Measurements from ENCODE around the gene FASLG. TPM values are rescaled to one million over a fixed set of nuclear protein-coding genes. Genes with fewer than 3 reads are reported as not detected.

Gene FASLG
- total and polyA plus RNA-seq, 10 of the 15 experiments (the other 5 are each of a cell fraction or from before 2014, with no cell fraction given) = 0.05 to 4.0 (median 0.09) TPM; not detected in 2

DNA sequence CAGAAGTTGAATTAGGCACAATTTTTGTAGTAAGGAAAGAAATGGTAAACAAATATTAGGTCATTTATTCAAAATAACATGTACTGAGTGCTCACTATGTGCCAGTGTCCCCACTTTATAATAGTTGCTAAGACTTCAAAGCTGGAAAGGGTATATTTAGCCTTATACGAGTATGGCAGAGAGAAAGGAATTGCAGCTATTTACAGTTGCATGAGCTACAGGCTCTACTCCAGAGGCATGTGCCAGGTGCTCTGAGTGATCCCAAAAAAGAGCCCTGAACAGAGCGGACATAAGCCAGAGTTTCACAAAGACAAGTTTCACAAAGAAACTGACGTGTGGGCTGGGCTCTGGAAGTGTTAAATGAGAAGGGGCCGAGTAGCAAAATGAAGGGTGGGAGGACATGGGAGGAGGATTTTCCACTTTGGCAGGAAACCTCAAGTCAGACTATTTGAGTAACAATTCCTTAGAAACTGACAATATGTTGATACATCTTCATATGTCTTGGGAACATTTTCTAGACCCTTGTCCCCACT lies 40.9 kb downstream of the FASLG start (continued):
- TF ChIP-seq RAD21 (IDR thresholded peaks at IDR 0.05; ENCODE audit: insufficient read depth, low read depth, low read length) (no peak), CREB1 (IDR thresholded peaks at IDR 0.05; ENCODE audit: low read depth) (no peak), JUND (IDR thresholded peaks at IDR 0.05; ENCODE audit: low read depth, low read length) (no peak), NFYA (IDR thresholded peaks at IDR 0.05; ENCODE audit: borderline replicate concordance, low read depth, low read length) (no peak), CEBPB (IDR thresholded peaks at IDR 0.05; ENCODE audit: borderline replicate concordance in 1 of 2, low read depth in 2 of 2, low read length in 2 of 2) (no peak)
- TF ChIP-seq, protein P1, sequence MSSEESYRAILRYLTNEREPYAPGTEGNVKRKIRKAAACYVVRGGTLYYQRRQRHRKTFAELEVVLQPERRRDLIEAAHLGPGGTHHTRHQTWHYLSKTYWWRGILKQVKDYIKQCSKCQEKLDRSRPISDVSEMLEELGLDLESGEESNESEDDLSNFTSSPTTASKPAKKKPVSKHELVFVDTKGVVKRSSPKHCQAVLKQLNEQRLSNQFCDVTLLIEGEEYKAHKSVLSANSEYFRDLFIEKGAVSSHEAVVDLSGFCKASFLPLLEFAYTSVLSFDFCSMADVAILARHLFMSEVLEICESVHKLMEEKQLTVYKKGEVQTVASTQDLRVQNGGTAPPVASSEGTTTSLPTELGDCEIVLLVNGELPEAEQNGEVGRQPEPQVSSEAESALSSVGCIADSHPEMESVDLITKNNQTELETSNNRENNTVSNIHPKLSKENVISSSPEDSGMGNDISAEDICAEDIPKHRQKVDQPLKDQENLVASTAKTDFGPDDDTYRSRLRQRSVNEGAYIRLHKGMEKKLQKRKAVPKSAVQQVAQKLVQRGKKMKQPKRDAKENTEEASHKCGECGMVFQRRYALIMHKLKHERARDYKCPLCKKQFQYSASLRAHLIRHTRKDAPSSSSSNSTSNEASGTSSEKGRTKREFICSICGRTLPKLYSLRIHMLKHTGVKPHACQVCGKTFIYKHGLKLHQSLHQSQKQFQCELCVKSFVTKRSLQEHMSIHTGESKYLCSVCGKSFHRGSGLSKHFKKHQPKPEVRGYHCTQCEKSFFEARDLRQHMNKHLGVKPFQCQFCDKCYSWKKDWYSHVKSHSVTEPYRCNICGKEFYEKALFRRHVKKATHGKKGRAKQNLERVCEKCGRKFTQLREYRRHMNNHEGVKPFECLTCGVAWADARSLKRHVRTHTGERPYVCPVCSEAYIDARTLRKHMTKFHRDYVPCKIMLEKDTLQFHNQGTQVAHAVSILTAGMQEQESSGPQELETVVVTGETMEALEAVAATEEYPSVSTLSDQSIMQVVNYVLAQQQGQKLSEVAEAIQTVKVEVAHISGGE (CRISPR knock-in tag; IDR thresholded peaks at IDR 0.05) = no peak
- TF ChIP-seq, protein P2, sequence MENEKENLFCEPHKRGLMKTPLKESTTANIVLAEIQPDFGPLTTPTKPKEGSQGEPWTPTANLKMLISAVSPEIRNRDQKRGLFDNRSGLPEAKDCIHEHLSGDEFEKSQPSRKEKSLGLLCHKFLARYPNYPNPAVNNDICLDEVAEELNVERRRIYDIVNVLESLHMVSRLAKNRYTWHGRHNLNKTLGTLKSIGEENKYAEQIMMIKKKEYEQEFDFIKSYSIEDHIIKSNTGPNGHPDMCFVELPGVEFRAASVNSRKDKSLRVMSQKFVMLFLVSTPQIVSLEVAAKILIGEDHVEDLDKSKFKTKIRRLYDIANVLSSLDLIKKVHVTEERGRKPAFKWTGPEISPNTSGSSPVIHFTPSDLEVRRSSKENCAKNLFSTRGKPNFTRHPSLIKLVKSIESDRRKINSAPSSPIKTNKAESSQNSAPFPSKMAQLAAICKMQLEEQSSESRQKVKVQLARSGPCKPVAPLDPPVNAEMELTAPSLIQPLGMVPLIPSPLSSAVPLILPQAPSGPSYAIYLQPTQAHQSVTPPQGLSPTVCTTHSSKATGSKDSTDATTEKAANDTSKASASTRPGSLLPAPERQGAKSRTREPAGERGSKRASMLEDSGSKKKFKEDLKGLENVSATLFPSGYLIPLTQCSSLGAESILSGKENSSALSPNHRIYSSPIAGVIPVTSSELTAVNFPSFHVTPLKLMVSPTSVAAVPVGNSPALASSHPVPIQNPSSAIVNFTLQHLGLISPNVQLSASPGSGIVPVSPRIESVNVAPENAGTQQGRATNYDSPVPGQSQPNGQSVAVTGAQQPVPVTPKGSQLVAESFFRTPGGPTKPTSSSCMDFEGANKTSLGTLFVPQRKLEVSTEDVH (IDR thresholded peaks at IDR 0.05; ENCODE audit: low read depth, partially characterized antibody) = no peak
- TF ChIP-seq, protein P3, sequence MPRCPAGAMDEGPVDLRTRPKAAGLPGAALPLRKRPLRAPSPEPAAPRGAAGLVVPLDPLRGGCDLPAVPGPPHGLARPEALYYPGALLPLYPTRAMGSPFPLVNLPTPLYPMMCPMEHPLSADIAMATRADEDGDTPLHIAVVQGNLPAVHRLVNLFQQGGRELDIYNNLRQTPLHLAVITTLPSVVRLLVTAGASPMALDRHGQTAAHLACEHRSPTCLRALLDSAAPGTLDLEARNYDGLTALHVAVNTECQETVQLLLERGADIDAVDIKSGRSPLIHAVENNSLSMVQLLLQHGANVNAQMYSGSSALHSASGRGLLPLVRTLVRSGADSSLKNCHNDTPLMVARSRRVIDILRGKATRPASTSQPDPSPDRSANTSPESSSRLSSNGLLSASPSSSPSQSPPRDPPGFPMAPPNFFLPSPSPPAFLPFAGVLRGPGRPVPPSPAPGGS (IDR thresholded peaks at IDR 0.05; ENCODE audit: borderline replicate concordance, insufficient read depth, low read depth, low read length, poor library complexity, severe bottlenecking) = no peak

All from GM12878 (cell line).